Thyroid gland (tissue), 4 donors: Measurements from ENCODE around the gene KAT6B. TPM values are rescaled to one million over a fixed set of nuclear protein-coding genes. Genes with fewer than 3 reads are reported as not detected.

Source experiments
- DNase-seq, 2 donors: peaks; one replicate each; pipeline ENCODE4 v3.0.0-alpha.2; 2019
- H3K27ac ChIP-seq, 3 donors: fragments of 200-600 bp; sonication (generic); 1 replicate in 2 of 3; 2 replicates in 1 of 3; pipeline ENCODE4 v1.5.1; 2016 to 2019; ENCODE audit warnings: mild to moderate bottlenecking in 1 of 3, moderate library complexity in 1 of 3
- H3K27me3 ChIP-seq: fragments of 200-600 bp; sonication (generic); one replicate; pipeline ENCODE4 v1.5.1; 2019
- H3K36me3 ChIP-seq, 2 donors: fragments of 200-600 bp; sonication (generic); one replicate each; pipeline ENCODE4 v1.5.1; 2016 to 2019
- H3K4me1 ChIP-seq, 2 donors: fragments of 200-600 bp; sonication (generic); one replicate each; pipeline ENCODE4 v1.5.1; 2017 to 2019
- H3K4me3 ChIP-seq, 3 donors: fragments of 200-600 bp; sonication (generic); replicated peaks in 1 of 3; 1 replicate in 2 of 3; 2 replicates in 1 of 3; pipeline ENCODE4 v1.5.1; 2016; ENCODE audit warnings: mild to moderate bottlenecking in 1 of 3
- H3K9me3 ChIP-seq: fragments of 200-600 bp; sonication (generic); one replicate; pipeline ENCODE4 v1.5.1; 2017
- CTCF ChIP-seq, 6 experiments: fragments of 200-600 bp in 3 of 6; fragments of 450-650 bp in 3 of 6; sonication (generic) in 3 of 6; IDR thresholded peaks; one replicate each; pipeline ENCODE4 v1.5.1; 2016 to 2019; ENCODE audit warnings: antibody characterized with exemption in 6 of 6, mild to moderate bottlenecking in 2 of 6, inconsistent platforms in 1 of 6, moderate library complexity in 1 of 6
- POLR2A ChIP-seq, 2 donors: fragments of 450-650 bp; IDR thresholded peaks; one replicate each; pipeline ENCODE4 v1.6.1; 2017; ENCODE audit warnings: antibody characterized with exemption in 2 of 2, mild to moderate bottlenecking in 2 of 2, moderate library complexity in 1 of 2
- WGBS, 2 donors: methylation state at CpG; one replicate each; pipeline ENCODE4 v1.1.5; 2017; 5-methylcytosine and 5-hydroxymethylcytosine counted together
- intact Hi-C: fragments of 100-400 bp; cut with DNase I; formaldehyde crosslinking; loops from one replicate; pipeline ENCODE4 v1.15.1; 2023
- total RNA-seq, 4 donors: library from RNA; depleted of rRNA; stranded (reverse); fragments of >200 nt; gene quantifications; one replicate each; pipeline ENCODE4 v1.2.3, GENCODE V29; 2016

KAT6B gene
- total RNA-seq, 4 donors from 2014 or later, result 56.5 to 115 (median 76.3) TPM

- H3K27me3 ChIP-seq, result no peaks in the 10 kb centered on the region
- intact Hi-C loops, result no loop called here
- no peak overlapping the region for H3K27ac ChIP-seq
- no peak overlapping the region for H3K4me3 ChIP-seq
- WGBS, 2 donors, result 56 to 78% methylated on average over 3 of the region's 3 CpGs
- peaks cover under 1 to 5% of the 10 kb centered on the region in 2 donors for H3K36me3 ChIP-seq
- no peaks in the 10 kb centered on the region for H3K9me3 ChIP-seq
- peaks cover 0 to 11% of the 10 kb centered on the region in 2 donors for H3K4me1 ChIP-seq
- no peak for TF ChIP-seq CTCF (IDR thresholded peaks at IDR 0.05)
- no peak for TF ChIP-seq POLR2A (IDR thresholded peaks at IDR 0.05)
- no peak for DNase-seq
Measured at GRCh38 chr10:75016325-75016724, 189.9 kb downstream of the KAT6B start.

- intact Hi-C loops, result no loop called here
- Histone ChIP-seq H3K4me1 (peaks cover 0 to 11% of the 10 kb centered on the region in 2 donors), H3K36me3 (peaks cover 4 to 5% of the 10 kb centered on the region in 2 donors), H3K27ac (no peak overlapping the region), H3K9me3 (no peaks in the 10 kb centered on the region), H3K4me3 (no peak overlapping the region), H3K27me3 (no peaks in the 10 kb centered on the region)
- TF ChIP-seq CTCF (IDR thresholded peaks at IDR 0.05) (no peak), POLR2A (IDR thresholded peaks at IDR 0.05) (no peak)
- 95 to 98% methylated on average over 6 of the region's 6 CpGs for WGBS, 2 donors
- DNase-seq, result no peak
Measured at GRCh38 chr10:75018251-75018650, 191.9 kb downstream of the KAT6B start.

GRCh38 chr10:75018686-75019307, 192.4 kb downstream of the KAT6B start:
- H3K9me3 ChIP-seq, result no peaks in the 10 kb centered on the region
- peaks cover 0 to 7% of the 10 kb centered on the region in 2 donors for H3K4me1 ChIP-seq
- no peak for DNase-seq
- no peak overlapping the region for H3K27ac ChIP-seq
- WGBS, 2 donors, result 77 to 86% methylated on average over 8 of the region's 8 CpGs
- TF ChIP-seq POLR2A (IDR thresholded peaks at IDR 0.05) (no peak), CTCF (IDR thresholded peaks at IDR 0.05) (no peak)
- H3K27me3 ChIP-seq, result no peaks in the 10 kb centered on the region
- intact Hi-C loops, result no loop called here
- H3K36me3 ChIP-seq, result peaks cover 4 to 5% of the 10 kb centered on the region in 2 donors
- H3K4me3 ChIP-seq, result no peak overlapping the region

GRCh38 chr10:75019370-75019769, 193.0 kb downstream of the KAT6B start:
- no peak overlapping the region for H3K4me3 ChIP-seq
- DNase-seq, result no peak
- peaks cover 4 to 5% of the 10 kb centered on the region in 2 donors for H3K36me3 ChIP-seq
- intact Hi-C loops, result no loop called here
- H3K4me1 ChIP-seq, result peaks cover 0 to under 1% of the 10 kb centered on the region in 2 donors
- H3K9me3 ChIP-seq, result no peaks in the 10 kb centered on the region
- 42 to 52% methylated on average over 2 of the region's 2 CpGs for WGBS, 2 donors
- no peaks in the 10 kb centered on the region for H3K27me3 ChIP-seq
- H3K27ac ChIP-seq, result no peak overlapping the region
- peak in 4 of 6 experiments; percentile 23 to 45 (median 40) for TF ChIP-seq CTCF (IDR thresholded peaks at IDR 0.05)
- TF ChIP-seq POLR2A (IDR thresholded peaks at IDR 0.05), result no peak

- Histone ChIP-seq H3K36me3 (peaks cover 4 to 8% of the 10 kb centered on the region in 2 donors), H3K9me3 (no peaks in the 10 kb centered on the region), H3K27me3 (no peaks in the 10 kb centered on the region), H3K27ac (no peak overlapping the region), H3K4me3 (no peak overlapping the region), H3K4me1 (no peaks in the 10 kb centered on the region)
- 71 to 81% methylated on average over 6 of the region's 6 CpGs for WGBS, 2 donors
- intact Hi-C loops, result no loop called here
- no peak for DNase-seq
- TF ChIP-seq CTCF (IDR thresholded peaks at IDR 0.05) (no peak), POLR2A (IDR thresholded peaks at IDR 0.05) (no peak)
Measured at GRCh38 chr10:75020168-75020567, 193.8 kb downstream of the KAT6B start.
